ENCODE data around the gene NAV2. TPM values are rescaled to one million over a fixed set of nuclear protein-coding genes. Genes with fewer than 3 reads are reported as not detected.

The NAV2 gene
- total and polyA plus RNA-seq, 2 experiments from 2014 or later = 26.0 to 45.0 TPM

DNA sequence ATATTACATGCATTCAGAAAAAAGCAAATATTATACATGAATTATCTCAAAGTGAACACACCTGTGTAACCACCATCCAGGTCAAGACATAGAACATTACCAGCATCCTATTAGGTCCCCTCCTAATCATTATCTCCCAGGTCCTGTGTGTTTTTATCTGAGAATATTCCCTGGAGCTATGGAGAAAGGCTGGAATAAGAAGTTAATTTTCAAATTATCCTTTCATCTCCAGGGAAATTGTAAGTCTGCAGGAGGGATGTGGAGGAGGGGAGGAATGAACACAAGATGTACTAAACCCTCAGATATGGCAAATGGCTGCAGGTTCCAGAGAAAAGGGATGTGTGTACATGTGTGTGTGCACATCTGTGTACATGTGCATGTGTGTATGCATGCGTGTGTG, 25.2 kb upstream of the NAV2 start (continued):
- TF ChIP-seq ZNF462 (CRISPR knock-in tag; IDR thresholded peaks at IDR 0.05) (no peak), POLR2AphosphoS5 (IDR thresholded peaks at IDR 0.05; ENCODE audit: low read depth) (no peak), ETS1 (IDR thresholded peaks at IDR 0.05) (no peak), STAT1 (IDR thresholded peaks at IDR 0.05; ENCODE audit: unreplicated experiment) (no peak), EZH2 (IDR thresholded peaks at IDR 0.05; ENCODE audit: low read depth, unreplicated experiment) (no peak), CTCF (conservative IDR thresholded peaks at IDR 0.05; ENCODE audit: low read depth in 2 of 2) (no peak), ZNF331 (CRISPR knock-in tag; IDR thresholded peaks at IDR 0.05; ENCODE audit: low read depth) (no peak), CREB1 (CRISPR knock-in tag; IDR thresholded peaks at IDR 0.05; ENCODE audit: low read depth) (no peak), ZNF114 (CRISPR knock-in tag; IDR thresholded peaks at IDR 0.05) (no peak)

Data from GM23338 (cell line).